ENCODE results near the gene MARCKSL1. TPM values are rescaled to one million over a fixed set of nuclear protein-coding genes. Genes with fewer than 3 reads are reported as not detected.

Gene MARCKSL1
- total and polyA plus RNA-seq, 2 of the 13 experiments (the other 11 are each of a cell fraction or from before 2014, with no cell fraction given) = 81.9 to 155 TPM

- TF ChIP-seq ARID3A (IDR thresholded peaks at IDR 0.05; ENCODE audit: low read depth, low read length) (no peak), ZBTB1 (CRISPR knock-in tag; IDR thresholded peaks at IDR 0.05; ENCODE audit: borderline replicate concordance) (no peak), HNRNPL (IDR thresholded peaks at IDR 0.05; ENCODE audit: low read depth, low read length) (no peak), DPF2 (CRISPR knock-in tag; IDR thresholded peaks at IDR 0.05; ENCODE audit: borderline replicate concordance, low read depth) (no peak), KAT7 (CRISPR knock-in tag; IDR thresholded peaks at IDR 0.05; ENCODE audit: borderline replicate concordance) (no peak), ZNF331 (CRISPR knock-in tag; IDR thresholded peaks at IDR 0.05) (peak; percentile 76), GLMP (CRISPR knock-in tag; IDR thresholded peaks at IDR 0.05; ENCODE audit: borderline replicate concordance) (no peak), E2F1 (CRISPR knock-in tag; IDR thresholded peaks at IDR 0.05) (no peak; the same call in 1 of the 2 replicates), ZBTB38 (CRISPR knock-in tag; IDR thresholded peaks at IDR 0.05) (peak; percentile 36; the same call in 1 of the 2 replicates), AGO2 (optimal IDR thresholded peaks at IDR 0.05; ENCODE audit: low read depth, low read length) (no peak), ZNF609 (CRISPR knock-in tag; IDR thresholded peaks at IDR 0.05; ENCODE audit: borderline replicate concordance) (0 out of 2 replicates have a peak, but pooled peaks have one; percentile 42), ZNF607 (CRISPR knock-in tag; IDR thresholded peaks at IDR 0.05; ENCODE audit: borderline replicate concordance) (0 out of 2 replicates have a peak, but pooled peaks have one; percentile 71), ZSCAN30 (CRISPR knock-in tag; IDR thresholded peaks at IDR 0.05) (no peak), ZBTB43 (CRISPR knock-in tag; conservative IDR thresholded peaks at IDR 0.05) (peak; percentile 82; the same call in 1 of the 2 replicates)
These were observed 14.9 kb upstream of the MARCKSL1 start (continued) for GRCh38 chr1:32350785-32351398.

Measured in HepG2 (cell line).